Frontal cortex (tissue), 4 donors: ENCODE data around the gene SMARCA5. TPM values are rescaled to one million over a fixed set of nuclear protein-coding genes. Genes with fewer than 3 reads are reported as not detected.
"Not testable (repeated sequence)": the region's sequence is repeated elsewhere in the genome, so short reads cannot be mapped to it uniquely, and the experiment has no call there.

Experiments
- DNase-seq, 2 donors: peaks; one replicate each; pipeline ENCODE4 v3.0.0; 2012; ENCODE audit warnings: low spot score in 2 of 2
- FAIRE-seq: peaks from 2 replicates; lab custom pipeline; 2012; peaks lifted over from hg19 to GRCh38; lab: Jason Lieb, UNC
- total RNA-seq: library from RNA; depleted of rRNA; stranded (reverse); fragments of >200 nt; gene quantifications from one replicate; pipeline ENCODE4 v1.2.3, GENCODE V29; 2014
- donor health status: control.
- donor health status: control.
- donor health status: control.

SMARCA5 gene
- 60.3 TPM for total RNA-seq

GRCh38 chr4:143513314-143514168 lies at the start of gene SMARCA5:
Gene SMARCA5 (plus strand): TSS chr4:143513702. CDS start chr4:143513925, 223 bp downstream.
- DNase-seq: peak; percentile 78 to 82
- FAIRE-seq: peak; percentile 33

- DNase-seq: no peak
- no peak for FAIRE-seq
These were observed 40.0 kb upstream of the SMARCA5 start for GRCh38 chr4:143473334-143474126.

- DNase-seq (no peak), FAIRE-seq (no peak)
These were observed 36.0 kb upstream of the SMARCA5 start for GRCh38 chr4:143477487-143477886.

GRCh38 chr4:143481361-143481760 lies 32.1 kb upstream of the SMARCA5 start:
- DNase-seq (no peak), FAIRE-seq (no peak)

- peak; percentile 89 for FAIRE-seq
These were observed 30.7 kb upstream of the SMARCA5 start for GRCh38 chr4:143482840-143483239.

GRCh38 chr4:143486314-143486713 lies 27.2 kb upstream of the SMARCA5 start:
- DNase-seq (no peak), FAIRE-seq (no peak)

More at GRCh38 chr4:143482840-143483239, 30.7 kb upstream of the SMARCA5 start:
- peak; percentile 10 to 34 for DNase-seq

GRCh38 chr4:143488687-143489086 lies 24.8 kb upstream of the SMARCA5 start:
- no peak for FAIRE-seq
- DNase-seq: no peak

- FAIRE-seq: no peak
These were observed 24.4 kb upstream of the SMARCA5 start for GRCh38 chr4:143489106-143489505.

GRCh38 chr4:143498021-143498420 lies 15.5 kb upstream of the SMARCA5 start:
- DNase-seq (no peak), FAIRE-seq (no peak)

More at GRCh38 chr4:143489106-143489505, 24.4 kb upstream of the SMARCA5 start:
- DNase-seq: no peak

GRCh38 chr4:143502231-143502630 lies 11.3 kb upstream of the SMARCA5 start:
- FAIRE-seq (no peak), DNase-seq (no peak)

- FAIRE-seq (no peak), DNase-seq (no peak)
These were observed 7.5 kb upstream of the SMARCA5 start for GRCh38 chr4:143506031-143506430.

GRCh38 chr4:143511906-143512305 lies 1.6 kb upstream of the SMARCA5 start:
- FAIRE-seq (no peak), DNase-seq (no peak)

- FAIRE-seq (no peak), DNase-seq (no peak)
These were observed 556 bp upstream of the SMARCA5 start for GRCh38 chr4:143512978-143513313.

- FAIRE-seq: no peak
These were observed 630 bp downstream of the SMARCA5 start for GRCh38 chr4:143514169-143514495.

GRCh38 chr4:143514497-143514896 lies 995 bp downstream of the SMARCA5 start:
- FAIRE-seq: no peak
- peak; percentile 16 to 22 for DNase-seq

More at GRCh38 chr4:143514169-143514495, 630 bp downstream of the SMARCA5 start:
- no peak for DNase-seq

- DNase-seq: no peak
- no peak for FAIRE-seq
These were observed 1.4 kb downstream of the SMARCA5 start for GRCh38 chr4:143514901-143515300.

GRCh38 chr4:143515905-143516304 lies 2.4 kb downstream of the SMARCA5 start:
- FAIRE-seq (peak; percentile 82), DNase-seq (no peak)

- FAIRE-seq (no peak), DNase-seq (no peak)
These were observed 4.3 kb downstream of the SMARCA5 start for GRCh38 chr4:143517764-143518163.

- no peak for DNase-seq
- FAIRE-seq: peak; percentile 15
These were observed 10.7 kb downstream of the SMARCA5 start for GRCh38 chr4:143524211-143524610.

- not testable (repeated sequence) for DNase-seq, FAIRE-seq
These were observed 14.5 kb downstream of the SMARCA5 start for GRCh38 chr4:143528046-143528445.

- FAIRE-seq (no peak), DNase-seq (no peak)
These were observed 17.9 kb downstream of the SMARCA5 start for GRCh38 chr4:143531380-143531779.
